GM18519 (cell line): Measurements from ENCODE around the gene ARHGEF1.
"Not testable (repeated sequence)": the region's sequence is repeated elsewhere in the genome, so short reads cannot be mapped to it uniquely, and the experiment has no call there.

ENCODE experiments used
- ATAC-seq: cut with Tn5 transposase; IDR thresholded peaks from one replicate; pipeline ENCODE4 v1.9.1; 2021; ENCODE audit warnings: mild to moderate bottlenecking, moderate library complexity; ENCODE audit not compliant: unreplicated experiment, low FRiP score

Gene ARHGEF1

GRCh38 chr19:41904118-41904870 is 21.3 kb downstream of the ARHGEF1 start:
- ATAC-seq, result no peak

GRCh38 chr19:41905273-41906002 is 22.5 kb downstream of the ARHGEF1 start:
- no peak for ATAC-seq

- ATAC-seq, result no peak
These were observed 23.3 kb downstream of the ARHGEF1 start for GRCh38 chr19:41906271-41906670.

GRCh38 chr19:41906916-41907680 is 24.1 kb downstream of the ARHGEF1 start:
- no peak for ATAC-seq

- no peak for ATAC-seq
These were observed 25.1 kb downstream of the ARHGEF1 start for GRCh38 chr19:41907994-41908615.

GRCh38 chr19:41908724-41909464 is 25.9 kb downstream of the ARHGEF1 start:
- ATAC-seq, result no peak

GRCh38 chr19:41909706-41910105 is 26.7 kb downstream of the ARHGEF1 start:
- no peak for ATAC-seq

GRCh38 chr19:41910240-41910991 is 27.4 kb downstream of the ARHGEF1 start:
- no peak for ATAC-seq

GRCh38 chr19:41910992-41911888 is 28.3 kb downstream of the ARHGEF1 start:
- no peak for ATAC-seq

GRCh38 chr19:41911889-41912731 is 29.1 kb downstream of the ARHGEF1 start:
- no peak for ATAC-seq

- ATAC-seq, result no peak
These were observed 30.0 kb downstream of the ARHGEF1 start for GRCh38 chr19:41912899-41913537.

GRCh38 chr19:41913538-41914423 is 30.8 kb downstream of the ARHGEF1 start:
- ATAC-seq, result no peak

GRCh38 chr19:41914424-41914834 is 31.4 kb downstream of the ARHGEF1 start:
- ATAC-seq, result not testable (repeated sequence)

GRCh38 chr19:41915021-41915775 is 32.2 kb downstream of the ARHGEF1 start:
- ATAC-seq, result no peak

- ATAC-seq, result no peak
These were observed 32.9 kb downstream of the ARHGEF1 start for GRCh38 chr19:41915776-41916414.
